Loucy (cell line): ENCODE results near the gene MYO10.

Experiments used
- H2AFZ ChIP-seq: fragments of 200-600 bp; sonication (generic); 2 replicates; pipeline ENCODE4 v1.6.0; 2016; ENCODE audit warnings: antibody characterized with exemption, mild to moderate bottlenecking, low read length, moderate library complexity
- H3F3A ChIP-seq: fragments of 200-600 bp; 2 replicates; pipeline ENCODE4 v1.6.0; 2016; ENCODE audit warnings: antibody characterized with exemption, low read depth, mild to moderate bottlenecking
- H3K27me3 ChIP-seq: fragments of 200-600 bp; sonication (generic); 2 replicates; pipeline ENCODE4 v1.6.1; 2014; ENCODE audit warnings: low read length, mild to moderate bottlenecking; ENCODE audit not compliant: insufficient read depth, poor library complexity, severe bottlenecking
- H3K36me3 ChIP-seq: fragments of 200-600 bp; sonication (generic); 2 replicates; pipeline ENCODE4 v1.6.1; 2016; ENCODE audit warnings: low read length; ENCODE audit not compliant: insufficient read depth
- H3K4me1 ChIP-seq: fragments of 200-600 bp; sonication (generic); 2 replicates; pipeline ENCODE4 v1.5.1; 2014; ENCODE audit warnings: low read length, mild to moderate bottlenecking; ENCODE audit not compliant: insufficient read depth, poor library complexity, severe bottlenecking
- H3K4me2 ChIP-seq: fragments of 200-600 bp; sonication (generic); 2 replicates; pipeline ENCODE4 v1.6.0; 2014; ENCODE audit warnings: antibody characterized with exemption, low read length, low read depth, mild to moderate bottlenecking; ENCODE audit not compliant: poor library complexity, severe bottlenecking
- H3K4me3 ChIP-seq: fragments of 200-600 bp; sonication (generic); 2 replicates; pipeline ENCODE4 v1.5.1; 2014; ENCODE audit warnings: low read length, mild to moderate bottlenecking, mixed read lengths; ENCODE audit not compliant: poor library complexity, severe bottlenecking
- H3K79me2 ChIP-seq: fragments of 200-600 bp; sonication (generic); 2 replicates; pipeline ENCODE4 v1.6.1; 2014; ENCODE audit warnings: low read length; ENCODE audit not compliant: insufficient read depth
- H3K9ac ChIP-seq: fragments of 200-600 bp; sonication (generic); 2 replicates; pipeline ENCODE4 v1.6.0; 2014; ENCODE audit warnings: mild to moderate bottlenecking, low read depth, low read length, moderate library complexity; ENCODE audit not compliant: poor library complexity, severe bottlenecking
- H3K9me2 ChIP-seq: fragments of 200-600 bp; sonication (generic); replicated peaks from 2 replicates; pipeline ENCODE4 v1.6.1; 2016; ENCODE audit warnings: low read depth, low read length, mixed read lengths
- H3K9me3 ChIP-seq: fragments of 200-600 bp; sonication (generic); 2 replicates; pipeline ENCODE4 v1.6.1; 2014; ENCODE audit warnings: mild to moderate bottlenecking, antibody characterized with exemption, low read length, low read depth; ENCODE audit not compliant: insufficient read depth
- H4K20me1 ChIP-seq: fragments of 200-600 bp; sonication (generic); 2 replicates; pipeline ENCODE4 v1.6.0; 2014; ENCODE audit warnings: antibody characterized with exemption, low read length, mild to moderate bottlenecking; ENCODE audit not compliant: insufficient read depth, poor library complexity, severe bottlenecking
- CTCF ChIP-seq: fragments of 200-600 bp; sonication (generic); conservative IDR thresholded peaks from 2 replicates; pipeline ENCODE4 v1.5.1; 2014; ENCODE audit warnings: mild to moderate bottlenecking, antibody characterized with exemption, low read length
- EZH2phosphoT487 ChIP-seq: fragments of 200-600 bp; IDR thresholded peaks from 2 replicates; pipeline ENCODE4 v1.6.1; 2018; ENCODE audit warnings: antibody characterized with exemption, mild to moderate bottlenecking, moderate library complexity, borderline replicate concordance

MYO10 gene

GRCh38 chr5:16619136-16619535 lies 317.0 kb downstream of the MYO10 start:
- Histone ChIP-seq H3F3A (no peaks in the 10 kb centered on the region), H3K36me3 (no peaks in the 10 kb centered on the region), H3K9ac (no peak overlapping the region), H3K4me3 (no peak overlapping the region), H3K4me2 (no peak overlapping the region), H4K20me1 (no peaks in the 10 kb centered on the region), H2AFZ (no peak overlapping the region), H3K9me3 (no peaks in the 10 kb centered on the region), H3K79me2 (peaks cover 11% of the 10 kb centered on the region), H3K9me2 (no peaks in the 10 kb centered on the region), H3K27me3 (peaks cover 12% of the 10 kb centered on the region), H3K4me1 (peaks cover 26% of the 10 kb centered on the region)
- no peak for TF ChIP-seq CTCF
- TF ChIP-seq EZH2phosphoT487, result no peak

- peak overlapping the region; percentile 81 for H3K4me3 ChIP-seq
- H3F3A ChIP-seq, result no peaks in the 10 kb centered on the region
- H3K27me3 ChIP-seq, result peaks cover 12% of the 10 kb centered on the region
- peak overlapping the region; percentile 76 for H3K9ac ChIP-seq
- H3K4me2 ChIP-seq, result peak overlapping the region; percentile 95
- H3K36me3 ChIP-seq, result no peaks in the 10 kb centered on the region
- H3K4me1 ChIP-seq, result peaks cover 26% of the 10 kb centered on the region
- no peaks in the 10 kb centered on the region for H3K9me3 ChIP-seq
- H4K20me1 ChIP-seq, result peaks cover 4% of the 10 kb centered on the region
- peaks cover 13% of the 10 kb centered on the region for H3K79me2 ChIP-seq
- peak overlapping the region; percentile 94; the same call in 1 of the 2 replicates for H2AFZ ChIP-seq
- no peak for TF ChIP-seq EZH2phosphoT487
- no peak for TF ChIP-seq CTCF
- no peaks in the 10 kb centered on the region for H3K9me2 ChIP-seq
Measured at GRCh38 chr5:16618138-16618897, 317.8 kb downstream of the MYO10 start.

GRCh38 chr5:16617274-16617968 lies 318.7 kb downstream of the MYO10 start:
- H3K4me2 ChIP-seq, result peak overlapping the region; percentile 95

More at GRCh38 chr5:16617274-16617968, 318.7 kb downstream of the MYO10 start:
- peaks cover 26% of the 10 kb centered on the region for H3K4me1 ChIP-seq
- H3K9me3 ChIP-seq, result no peaks in the 10 kb centered on the region
- no peaks in the 10 kb centered on the region for H3F3A ChIP-seq
- no peak for TF ChIP-seq EZH2phosphoT487
- TF ChIP-seq CTCF, result no peak
- H3K36me3 ChIP-seq, result no peaks in the 10 kb centered on the region
- peaks cover 12% of the 10 kb centered on the region for H3K27me3 ChIP-seq
- peak overlapping the region; percentile 81 for H3K4me3 ChIP-seq
- peak overlapping the region; percentile 76 for H3K9ac ChIP-seq
- H4K20me1 ChIP-seq, result peaks cover 4% of the 10 kb centered on the region
- H3K9me2 ChIP-seq, result no peaks in the 10 kb centered on the region
- H3K79me2 ChIP-seq, result peaks cover 17% of the 10 kb centered on the region
- peak overlapping the region; percentile 94 for H2AFZ ChIP-seq
